KMS-11 (cell line): Measurements from ENCODE around the gene TOR1AIP1.
A peak's percentile ranks its signal among the peaks of the same experiment; 100 is the strongest.

Source experiments
- H2AFZ ChIP-seq: fragments of 200-600 bp; sonication (generic); 2 replicates; pipeline ENCODE4 v1.6.1; 2016; ENCODE audit warnings: antibody characterized with exemption, mixed run types, low read depth
- H3K27ac ChIP-seq: fragments of 200-600 bp; sonication (generic); 2 replicates; pipeline ENCODE4 v1.6.1; 2016; ENCODE audit warnings: mild to moderate bottlenecking, mixed run types
- H3K27me3 ChIP-seq: fragments of 200-600 bp; sonication (generic); 2 replicates; pipeline ENCODE4 v1.6.1; 2017; ENCODE audit warnings: mild to moderate bottlenecking, low read depth, mixed run types, moderate library complexity; ENCODE audit not compliant: insufficient read depth
- H3K36me3 ChIP-seq: fragments of 200-600 bp; sonication (generic); 2 replicates; pipeline ENCODE4 v1.6.1; 2017; ENCODE audit warnings: mild to moderate bottlenecking, mixed run types; ENCODE audit not compliant: insufficient read depth
- H3K4me1 ChIP-seq: fragments of 200-600 bp; sonication (generic); 2 replicates; pipeline ENCODE4 v1.6.1; 2016; ENCODE audit warnings: mild to moderate bottlenecking, low read depth, mixed run types; ENCODE audit not compliant: poor library complexity, severe bottlenecking
- H3K4me2 ChIP-seq: fragments of 200-600 bp; sonication (generic); 2 replicates; pipeline ENCODE4 v1.7.0; 2016; ENCODE audit warnings: mild to moderate bottlenecking, mixed run types
- H3K4me3 ChIP-seq: fragments of 200-600 bp; sonication (generic); IDR thresholded peaks from 2 replicates; pipeline ENCODE4 v1.6.1; 2017; ENCODE audit warnings: low read depth, low read length, mixed read lengths; ENCODE audit not compliant: insufficient read depth
- H3K79me2 ChIP-seq: fragments of 200-600 bp; sonication (generic); 2 replicates; pipeline ENCODE4 v1.6.1; 2016; ENCODE audit warnings: low read depth, mixed run types; ENCODE audit not compliant: insufficient read depth
- H3K9ac ChIP-seq: fragments of 200-600 bp; sonication (generic); 2 replicates; pipeline ENCODE4 v1.6.1; 2016; ENCODE audit warnings: mild to moderate bottlenecking, mixed run types
- H4K20me1 ChIP-seq: fragments of 200-600 bp; sonication (generic); 2 replicates; pipeline ENCODE4 v1.6.1; 2016; ENCODE audit warnings: mild to moderate bottlenecking, mixed run types; ENCODE audit not compliant: insufficient read depth
- TF ChIP-seq, protein P1 (sequence below): fragments of 200-600 bp; sonication (generic); conservative IDR thresholded peaks from 2 replicates; pipeline ENCODE4 v1.6.1; 2017; ENCODE audit warnings: low read depth, mild to moderate bottlenecking, antibody characterized with exemption, low read length, moderate library complexity, mixed read lengths

TOR1AIP1 gene

DNA sequence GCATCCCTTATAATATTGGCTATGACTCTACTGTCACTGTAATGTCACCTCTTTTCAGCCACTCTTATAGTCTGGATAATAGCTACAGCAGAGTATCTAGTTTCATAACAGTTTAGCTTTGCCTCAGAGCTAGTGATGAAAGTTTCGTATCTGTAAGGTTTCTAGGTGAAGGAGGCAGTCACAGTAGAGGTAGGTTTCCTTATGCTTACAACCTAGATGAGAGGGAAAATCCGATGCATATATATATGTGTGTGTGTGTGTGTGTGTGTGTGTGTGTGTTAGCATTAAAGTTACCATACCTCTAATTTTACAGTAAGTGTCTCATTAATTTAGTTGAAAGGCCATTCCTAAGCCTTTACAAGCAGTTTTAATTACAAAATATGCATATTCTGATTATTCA is 2.3 kb upstream of the TOR1AIP1 start:
- Histone ChIP-seq H4K20me1 (no peaks in the 10 kb centered on the region), H3K79me2 (peaks cover 49% of the 10 kb centered on the region), H3K27ac (peak overlapping the region; percentile 32; the same call in 1 of the 2 replicates), H3K4me2 (peak overlapping the region; percentile 61), H3K4me3 (no peak overlapping the region), H3K27me3 (no peaks in the 10 kb centered on the region), H2AFZ (no peak overlapping the region), H3K4me1 (peaks cover 68% of the 10 kb centered on the region), H3K9ac (peak overlapping the region; percentile 2; the same call in 1 of the 2 replicates), H3K36me3 (peaks cover 6% of the 10 kb centered on the region; the same call in 1 of the 2 replicates)
- TF ChIP-seq, protein P1, sequence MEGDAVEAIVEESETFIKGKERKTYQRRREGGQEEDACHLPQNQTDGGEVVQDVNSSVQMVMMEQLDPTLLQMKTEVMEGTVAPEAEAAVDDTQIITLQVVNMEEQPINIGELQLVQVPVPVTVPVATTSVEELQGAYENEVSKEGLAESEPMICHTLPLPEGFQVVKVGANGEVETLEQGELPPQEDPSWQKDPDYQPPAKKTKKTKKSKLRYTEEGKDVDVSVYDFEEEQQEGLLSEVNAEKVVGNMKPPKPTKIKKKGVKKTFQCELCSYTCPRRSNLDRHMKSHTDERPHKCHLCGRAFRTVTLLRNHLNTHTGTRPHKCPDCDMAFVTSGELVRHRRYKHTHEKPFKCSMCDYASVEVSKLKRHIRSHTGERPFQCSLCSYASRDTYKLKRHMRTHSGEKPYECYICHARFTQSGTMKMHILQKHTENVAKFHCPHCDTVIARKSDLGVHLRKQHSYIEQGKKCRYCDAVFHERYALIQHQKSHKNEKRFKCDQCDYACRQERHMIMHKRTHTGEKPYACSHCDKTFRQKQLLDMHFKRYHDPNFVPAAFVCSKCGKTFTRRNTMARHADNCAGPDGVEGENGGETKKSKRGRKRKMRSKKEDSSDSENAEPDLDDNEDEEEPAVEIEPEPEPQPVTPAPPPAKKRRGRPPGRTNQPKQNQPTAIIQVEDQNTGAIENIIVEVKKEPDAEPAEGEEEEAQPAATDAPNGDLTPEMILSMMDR: no peak

DNA sequence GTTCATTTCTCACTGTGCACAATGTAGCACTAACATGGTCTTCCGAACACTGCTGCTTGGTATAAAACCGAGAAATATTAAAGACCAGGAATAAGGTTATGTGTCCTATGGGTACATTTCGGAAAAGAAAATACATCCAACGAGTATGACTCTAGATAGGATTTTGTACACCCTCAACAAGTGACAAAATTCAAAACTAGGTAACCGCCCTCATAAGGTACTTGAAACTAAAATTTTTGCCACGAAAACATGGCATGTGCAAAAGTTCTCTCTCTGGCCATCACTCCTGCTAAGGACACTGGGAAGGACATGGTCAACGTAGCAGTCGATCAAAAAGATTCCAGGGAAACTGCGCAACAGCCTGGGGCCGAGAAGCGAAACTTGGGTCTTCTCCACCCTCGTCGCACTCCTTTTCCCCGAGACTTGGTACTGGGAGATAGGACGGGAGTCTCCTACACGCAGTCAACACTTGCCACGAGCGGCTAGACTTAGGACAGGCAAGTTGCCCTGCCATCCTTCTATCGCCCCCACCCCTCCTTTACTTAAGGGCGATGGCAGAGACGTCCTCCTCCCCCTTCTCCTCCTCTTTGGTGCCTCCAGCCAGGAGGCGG is 338 bp upstream of the TOR1AIP1 start:
- H3K36me3 ChIP-seq: no peaks in the 10 kb centered on the region; the same call in 1 of the 2 replicates
- peak overlapping the region; percentile 97 for H3K9ac ChIP-seq
- peak overlapping the region; percentile 96 for H3K27ac ChIP-seq
- TF ChIP-seq, protein P1: no peak
- peak overlapping the region; percentile 86 for H3K4me3 ChIP-seq
- peak overlapping the region; percentile 72 for H3K4me2 ChIP-seq
- no peaks in the 10 kb centered on the region for H3K27me3 ChIP-seq
- H4K20me1 ChIP-seq: no peaks in the 10 kb centered on the region
- peaks cover 74% of the 10 kb centered on the region for H3K4me1 ChIP-seq
- H2AFZ ChIP-seq: peak overlapping the region; percentile 80
- peaks cover 46% of the 10 kb centered on the region for H3K79me2 ChIP-seq

DNA sequence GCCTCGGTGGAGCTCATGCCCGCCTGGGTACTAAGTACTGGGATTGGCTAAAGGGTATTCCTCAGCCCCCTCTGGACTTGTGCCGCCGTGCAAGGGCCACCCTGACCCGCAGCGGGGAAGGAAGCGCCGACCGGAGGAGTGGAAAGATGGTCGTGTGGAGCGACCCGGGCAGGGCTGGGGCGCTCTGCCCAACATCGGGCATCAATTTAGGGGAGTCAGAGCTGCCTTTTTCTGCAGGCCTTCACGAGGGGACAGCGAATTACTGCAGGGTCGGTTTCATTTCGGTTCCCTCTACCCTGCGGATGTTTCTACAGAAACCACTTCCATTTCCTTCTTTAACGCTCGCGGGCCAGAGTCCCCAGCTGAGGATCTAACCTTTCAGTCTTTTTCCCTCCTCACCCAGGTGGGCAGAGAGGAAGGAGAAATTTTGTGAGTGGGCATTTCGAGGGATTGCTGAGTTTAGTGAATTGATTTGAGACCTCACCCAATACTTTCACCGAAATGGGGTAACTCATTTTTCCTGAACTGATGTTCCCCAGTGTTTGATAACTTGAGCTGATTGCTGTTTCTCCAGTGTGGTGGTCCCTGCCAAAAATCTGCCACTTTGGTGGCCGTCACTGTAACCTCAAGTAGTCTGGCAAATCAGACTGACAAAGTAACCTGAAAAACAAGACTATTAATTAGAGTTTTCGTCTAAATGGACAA is 1.1 kb downstream of the TOR1AIP1 start:
- H3K27ac ChIP-seq: peak overlapping the region; percentile 96
- no peaks in the 10 kb centered on the region for H4K20me1 ChIP-seq
- TF ChIP-seq, protein P1: no peak; the same call in 1 of the 2 replicates
- H3K79me2 ChIP-seq: peaks cover 44% of the 10 kb centered on the region
- H3K36me3 ChIP-seq: no peaks in the 10 kb centered on the region; the same call in 1 of the 2 replicates
- peak overlapping the region; percentile 97 for H3K9ac ChIP-seq
- peak overlapping the region; percentile 90 for H2AFZ ChIP-seq
- peaks cover 65% of the 10 kb centered on the region for H3K4me1 ChIP-seq
- peak overlapping the region; percentile 87 for H3K4me3 ChIP-seq
- no peaks in the 10 kb centered on the region for H3K27me3 ChIP-seq
- peak overlapping the region; percentile 88 for H3K4me2 ChIP-seq

DNA sequence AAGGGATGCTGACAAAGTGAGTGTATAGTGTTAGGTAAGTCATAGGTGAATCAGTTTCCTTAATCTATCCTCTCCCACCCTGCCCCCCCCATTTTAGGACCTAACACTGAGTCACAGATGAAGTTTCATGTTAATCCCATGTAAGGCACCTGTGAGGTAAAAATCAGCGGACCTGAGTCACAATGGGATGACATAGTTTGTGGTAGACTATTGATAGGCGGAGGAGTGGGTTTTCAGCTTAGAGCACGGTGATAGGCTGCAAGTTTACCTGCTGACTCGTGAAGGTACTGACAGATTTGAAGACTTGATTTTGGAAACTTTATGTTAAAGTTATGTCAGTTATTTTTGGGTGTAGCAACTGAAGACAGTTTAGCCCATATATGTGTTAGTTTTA is 1.7 kb downstream of the TOR1AIP1 start:
- TF ChIP-seq, protein P1: no peak
- H3K4me2 ChIP-seq: peak overlapping the region; percentile 88
- peaks cover 60% of the 10 kb centered on the region for H3K4me1 ChIP-seq
- H3K27ac ChIP-seq: peak overlapping the region; percentile 96
- no peak overlapping the region for H2AFZ ChIP-seq
- no peaks in the 10 kb centered on the region; the same call in 1 of the 2 replicates for H3K36me3 ChIP-seq
- peak overlapping the region; percentile 97; the same call in 1 of the 2 replicates for H3K9ac ChIP-seq
- no peaks in the 10 kb centered on the region for H4K20me1 ChIP-seq
- H3K27me3 ChIP-seq: no peaks in the 10 kb centered on the region
- peaks cover 44% of the 10 kb centered on the region for H3K79me2 ChIP-seq
- peak overlapping the region; percentile 87 for H3K4me3 ChIP-seq
